Measurements from ENCODE around the gene NELFB. TPM values are rescaled to one million over a fixed set of nuclear protein-coding genes. Genes with fewer than 3 reads are reported as not detected.

Gene NELFB
- total and polyA plus RNA-seq, 2 donors (not counting 1 experiment from before 2014, with no cell fraction given), result 53.7 to 55.8 TPM

DNA sequence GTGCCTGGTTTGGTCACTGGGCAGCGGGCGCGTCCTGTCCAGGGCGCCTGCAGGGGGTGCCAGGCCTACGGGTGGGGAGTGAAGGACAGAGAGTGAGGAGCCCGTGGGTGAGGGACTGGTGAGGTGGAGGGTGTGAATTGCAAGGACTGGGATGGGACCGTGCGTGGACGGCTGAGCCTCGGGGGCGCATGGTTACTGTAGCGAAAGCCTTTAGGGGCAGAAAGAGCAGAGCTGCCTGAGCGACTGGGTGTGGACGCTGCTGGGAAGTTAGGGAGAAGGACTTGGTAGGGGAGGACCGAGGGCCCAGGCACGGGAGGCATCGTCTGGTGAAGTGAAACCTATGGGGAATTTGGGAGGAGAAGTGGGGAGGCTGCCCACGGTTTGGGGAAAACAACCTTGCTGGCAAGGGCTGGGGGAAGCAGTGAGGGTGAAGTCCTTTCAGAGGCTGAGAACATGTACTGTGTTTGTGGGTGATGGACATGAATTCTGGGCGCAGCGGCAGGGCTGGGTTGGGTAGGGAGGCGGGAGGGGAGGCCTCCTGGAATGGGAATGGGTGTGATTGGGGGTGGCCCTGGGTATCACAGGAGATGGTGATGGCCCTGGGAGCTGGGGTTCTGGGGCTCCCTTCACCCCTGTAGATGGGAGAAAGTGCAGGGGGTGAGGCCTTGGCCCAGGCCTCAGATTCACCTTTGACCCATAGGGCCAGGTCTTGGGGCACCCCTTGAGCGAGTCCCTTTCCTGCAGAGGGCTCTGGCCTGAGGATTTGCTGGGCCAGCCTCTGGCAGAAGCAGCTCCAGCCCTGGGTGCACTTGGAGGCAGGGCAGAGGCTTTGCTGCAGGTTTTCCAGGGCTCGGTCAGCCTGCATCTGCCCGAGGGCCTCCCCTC is 20.7 kb downstream of the NELFB start:
- H4K20me1 ChIP-seq (ENCODE audit: control insufficient read depth, insufficient read depth, low read length, poor library complexity, severe bottlenecking), result peaks cover 16% of the 10 kb centered on the region
- H3K79me2 ChIP-seq (ENCODE audit: control insufficient read depth, insufficient read depth, low read length), result peaks cover 42% of the 10 kb centered on the region
- CTCF ChIA-PET, result interaction anchor here (1.0 to 1.9 kb wide), 3 partner anchors 11 to 39 kb away, joined by 3 to 7 read pairs (median 3); no protein-coding TSS in a partner anchor
- H3K27ac ChIP-seq (ENCODE audit: low read length in 2 of 2), result peak overlapping the region; percentile 76 to 79
- no peak for ATAC-seq (ENCODE audit: low read depth)
- H3K4me1 ChIP-seq (ENCODE audit: control insufficient read depth in 2 of 2, insufficient read depth in 2 of 2, low read length in 2 of 2), result peaks cover 30 to 61% of the 10 kb centered on the region in 2 donors
- H2AFZ ChIP-seq (ENCODE audit: insufficient read depth, low read depth, low read length, poor library complexity, severe bottlenecking), result no peak overlapping the region
- TF ChIP-seq EZH2 (IDR thresholded peaks at IDR 0.05; ENCODE audit: borderline replicate concordance, insufficient read depth, low read depth, low read length, poor library complexity, severe bottlenecking), result no peak
- TF ChIP-seq, protein P1, sequence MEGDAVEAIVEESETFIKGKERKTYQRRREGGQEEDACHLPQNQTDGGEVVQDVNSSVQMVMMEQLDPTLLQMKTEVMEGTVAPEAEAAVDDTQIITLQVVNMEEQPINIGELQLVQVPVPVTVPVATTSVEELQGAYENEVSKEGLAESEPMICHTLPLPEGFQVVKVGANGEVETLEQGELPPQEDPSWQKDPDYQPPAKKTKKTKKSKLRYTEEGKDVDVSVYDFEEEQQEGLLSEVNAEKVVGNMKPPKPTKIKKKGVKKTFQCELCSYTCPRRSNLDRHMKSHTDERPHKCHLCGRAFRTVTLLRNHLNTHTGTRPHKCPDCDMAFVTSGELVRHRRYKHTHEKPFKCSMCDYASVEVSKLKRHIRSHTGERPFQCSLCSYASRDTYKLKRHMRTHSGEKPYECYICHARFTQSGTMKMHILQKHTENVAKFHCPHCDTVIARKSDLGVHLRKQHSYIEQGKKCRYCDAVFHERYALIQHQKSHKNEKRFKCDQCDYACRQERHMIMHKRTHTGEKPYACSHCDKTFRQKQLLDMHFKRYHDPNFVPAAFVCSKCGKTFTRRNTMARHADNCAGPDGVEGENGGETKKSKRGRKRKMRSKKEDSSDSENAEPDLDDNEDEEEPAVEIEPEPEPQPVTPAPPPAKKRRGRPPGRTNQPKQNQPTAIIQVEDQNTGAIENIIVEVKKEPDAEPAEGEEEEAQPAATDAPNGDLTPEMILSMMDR (IDR thresholded peaks at IDR 0.05), result no peak
- no peak overlapping the region for H3K9ac ChIP-seq (ENCODE audit: low read length)
- peaks cover 42% of the 10 kb centered on the region for H3K4me1 Mint-ChIP-seq
- H3K4me3 Mint-ChIP-seq, result peak overlapping the region; percentile 71
- H3K9me3 Mint-ChIP-seq (ENCODE audit: insufficient read depth), result no peaks in the 10 kb centered on the region
- peak overlapping the region; percentile 90 for H3K27ac Mint-ChIP-seq
- POLR2A ChIA-PET, result no interaction called here
- no peaks in the 10 kb centered on the region for H3K9me3 ChIP-seq (ENCODE audit: control extremely low read depth in 1 of 3, control insufficient read depth in 2 of 3, insufficient read depth in 1 of 3, low read length in 2 of 3)
- H3K4me2 ChIP-seq (replicated peaks; ENCODE audit: low read depth, low read length, poor library complexity, severe bottlenecking), result peak overlapping the region; percentile 100
- no peak overlapping the region for H3K4me3 ChIP-seq (ENCODE audit: control extremely low read depth in 1 of 5, extremely low read depth in 1 of 5, insufficient read depth in 1 of 5, low read depth in 2 of 5, low read length in 4 of 5)
- intact Hi-C loops (cut with micrococcal nuclease), result loop anchor here (1.0 kb wide), 1 partner anchor 44 kb away; no protein-coding TSS in a partner anchor
- 79% methylated on average over 24 of the region's 24 CpGs for WGBS (ENCODE audit: insufficient coverage)
- peak; percentile 12 for DNase-seq
- H3K36me3 ChIP-seq (replicated peaks in 1 of 2; ENCODE audit: control extremely low read depth in 1 of 2, control insufficient read depth in 1 of 2, extremely low read depth in 1 of 2, insufficient read depth in 2 of 2, low read length in 1 of 2), result peaks cover 0 to 14% of the 10 kb centered on the region in 2 experiments
- H3K27me3 ChIP-seq (replicated peaks in 1 of 4; ENCODE audit: control extremely low read depth in 1 of 4, control insufficient read depth in 3 of 4, insufficient read depth in 4 of 4, low read length in 3 of 4), result no peaks in the 10 kb centered on the region
- no peaks in the 10 kb centered on the region for H3K27me3 Mint-ChIP-seq

All from B cell (primary cell).